PC-3 (cell line): ENCODE data around the gene GBX1. TPM values are rescaled to one million over a fixed set of nuclear protein-coding genes. Genes with fewer than 3 reads are reported as not detected.

Experiments used
- ATAC-seq: fragments of 200-7000 bp; cut with Tn5 transposase; 2 replicates; pipeline ENCODE4 v1.9.1; 2020; ENCODE audit warnings: mild to moderate bottlenecking, moderate library complexity
- BruUV-seq: library from RNA; stranded (reverse); fragments of 400-500 nt; replicated peaks from 2 replicates; lab custom pipeline; 2021; lab: Mats Ljungman, UMichigan
- CTCF ChIA-PET: fragments of 300-600 bp; sonication (Branson Sonifier 250); formaldehyde crosslinking; loops from one replicate; lab custom pipeline; 2022; ENCODE audit warnings: antibody characterized with exemption; lab: Charles Lee
- POLR2A ChIA-PET: fragments of 300-600 bp; sonication (Branson Sonifier 250); formaldehyde crosslinking; loops from one replicate; lab custom pipeline; 2022; ENCODE audit warnings: antibody characterized with exemption; ENCODE audit not compliant: unreplicated experiment; lab: Charles Lee
- DNase-seq: peaks from one replicate; pipeline ENCODE4 v3.0.0-alpha.2; 2015
- H2AFZ ChIP-seq: fragments of 300-600 bp; sonication (generic); 2 replicates; pipeline ENCODE4 v1.6.0; 2016; ENCODE audit warnings: antibody characterized with exemption, low read length
- H3F3A ChIP-seq: fragments of 300-600 bp; sonication (generic); one replicate; pipeline ENCODE4 v1.6.0; 2017; ENCODE audit warnings: antibody characterized with exemption, low read length, control low read depth, mild to moderate bottlenecking; ENCODE audit not compliant: unreplicated experiment
- H3K27ac ChIP-seq: fragments of 300-600 bp; sonication (generic); 2 replicates; pipeline ENCODE4 v1.5.1; 2016; ENCODE audit warnings: mild to moderate bottlenecking, low read length
- H3K27me3 ChIP-seq: fragments of 300-600 bp; sonication (generic); 2 replicates; pipeline ENCODE4 v1.6.1; 2016; ENCODE audit warnings: low read length, mixed read lengths
- H3K36me3 ChIP-seq: fragments of 300-600 bp; sonication (generic); 2 replicates; pipeline ENCODE4 v1.6.1; 2016; ENCODE audit warnings: low read depth, mixed run types, low read length, mixed read lengths
- H3K4me1 ChIP-seq: fragments of 300-600 bp; sonication (generic); 2 replicates; pipeline ENCODE4 v1.5.1; 2016; ENCODE audit warnings: low read length; ENCODE audit not compliant: insufficient read depth
- H3K4me2 ChIP-seq: fragments of 300-600 bp; sonication (generic); 2 replicates; pipeline ENCODE4 v1.6.0; 2016; ENCODE audit warnings: low read length
- H3K4me3 ChIP-seq: fragments of 300-600 bp; sonication (generic); 2 replicates; pipeline ENCODE4 v1.5.1; 2016; ENCODE audit warnings: mild to moderate bottlenecking, low read length, mixed read lengths
- H3K79me2 ChIP-seq: fragments of 300-600 bp; sonication (generic); 2 replicates; pipeline ENCODE4 v1.6.1; 2017; ENCODE audit warnings: low read length, mixed read lengths
- H3K9ac ChIP-seq: fragments of 300-600 bp; sonication (generic); 2 replicates; pipeline ENCODE4 v1.6.0; 2016; ENCODE audit warnings: mild to moderate bottlenecking, low read length
- H3K9me2 ChIP-seq: fragments of 300-600 bp; sonication (generic); replicated peaks from 2 replicates; pipeline ENCODE4 v1.6.1; 2016; ENCODE audit warnings: mixed run types, low read length, mixed read lengths
- H3K9me3 ChIP-seq: fragments of 300-600 bp; sonication (generic); 2 replicates; pipeline ENCODE4 v1.6.1; 2016; ENCODE audit warnings: low read length, mixed read lengths
- H4K20me1 ChIP-seq: fragments of 300-600 bp; sonication (generic); 2 replicates; pipeline ENCODE4 v1.6.1; 2016; ENCODE audit warnings: low read length, mixed read lengths
- CTCF ChIP-seq: fragments of 300-600 bp; sonication (generic); conservative IDR thresholded peaks from 2 replicates; pipeline ENCODE4 v1.5.1; 2017; ENCODE audit warnings: antibody characterized with exemption, low read depth, mild to moderate bottlenecking, low read length
- EZH2 ChIP-seq: fragments of 300-600 bp; sonication (generic); IDR thresholded peaks from one replicate; pipeline ENCODE4 v1.6.1; 2017; ENCODE audit warnings: antibody characterized with exemption, mild to moderate bottlenecking, low read length; ENCODE audit not compliant: unreplicated experiment
- EZH2phosphoT487 ChIP-seq: fragments of 300-600 bp; sonication (generic); IDR thresholded peaks from 2 replicates; pipeline ENCODE4 v1.6.1; 2018; ENCODE audit warnings: mild to moderate bottlenecking, antibody characterized with exemption, low read length, borderline replicate concordance
- intact Hi-C: fragments of 100-400 bp; cut with micrococcal nuclease; formaldehyde crosslinking; loops from 2 replicates; pipeline ENCODE4 v1.9.0; 2023
- total RNA-seq: library from RNA; depleted of rRNA; stranded (reverse); fragments of >200 nt; gene quantifications from 2 replicates; pipeline ENCODE4 v1.2.3, GENCODE V29; 2014

GBX1 gene
- total RNA-seq, 1 experiment from 2014 or later: not detected

- CTCF ChIA-PET: no interaction called here
- DNase-seq: no peak
- peaks cover 12% of the 10 kb centered on the region; the same call in 1 of the 2 replicates for H3K36me3 ChIP-seq
- intact Hi-C loops: no loop called here
- no peak overlapping the region for H2AFZ ChIP-seq
- no peaks in the 10 kb centered on the region for H3K9me2 ChIP-seq
- ATAC-seq: no peak
- no TSS peak for BruUV-seq
- H3K9ac ChIP-seq: no peak overlapping the region
- H3K27me3 ChIP-seq: no peaks in the 10 kb centered on the region
- no peak overlapping the region for H3K27ac ChIP-seq
- TF ChIP-seq EZH2phosphoT487: no peak
- no peak for TF ChIP-seq EZH2
- TF ChIP-seq CTCF: no peak
- H4K20me1 ChIP-seq: no peaks in the 10 kb centered on the region
- H3F3A ChIP-seq: no peaks in the 10 kb centered on the region
- H3K79me2 ChIP-seq: no peaks in the 10 kb centered on the region
- no peak overlapping the region for H3K4me2 ChIP-seq
- no peaks in the 10 kb centered on the region for H3K9me3 ChIP-seq
- no peaks in the 10 kb centered on the region for H3K4me1 ChIP-seq
- POLR2A ChIA-PET: no interaction called here
- no peak overlapping the region for H3K4me3 ChIP-seq
Measured at GRCh38 chr7:151209588-151209987, 42.1 kb upstream of the GBX1 start.

GRCh38 chr7:151208253-151208862 is 40.9 kb upstream of the GBX1 start:
- H4K20me1 ChIP-seq: no peaks in the 10 kb centered on the region
- no peaks in the 10 kb centered on the region for H3F3A ChIP-seq
- H2AFZ ChIP-seq: no peak overlapping the region
- H3K9me3 ChIP-seq: no peaks in the 10 kb centered on the region
- no TSS peak for BruUV-seq
- no peak overlapping the region for H3K9ac ChIP-seq
- H3K4me1 ChIP-seq: no peaks in the 10 kb centered on the region
- intact Hi-C loops: no loop called here
- ATAC-seq (no peak), DNase-seq (no peak)
- POLR2A ChIA-PET: interaction anchor here (0.5 to 0.7 kb wide), 2 partner anchors 19 to 116 kb away, joined by 3 to 4 read pairs; no protein-coding TSS in a partner anchor
- H3K36me3 ChIP-seq: no peaks in the 10 kb centered on the region; the same call in 1 of the 2 replicates
- no peak overlapping the region for H3K4me3 ChIP-seq
- CTCF ChIA-PET: no interaction called here
- no peaks in the 10 kb centered on the region for H3K9me2 ChIP-seq
- H3K4me2 ChIP-seq: no peak overlapping the region
- peaks cover 5% of the 10 kb centered on the region; the same call in 1 of the 2 replicates for H3K27me3 ChIP-seq
- no peaks in the 10 kb centered on the region for H3K79me2 ChIP-seq
- TF ChIP-seq EZH2 (no peak), EZH2phosphoT487 (no peak), CTCF (no peak)
- H3K27ac ChIP-seq: no peak overlapping the region

- no peaks in the 10 kb centered on the region for H3K36me3 ChIP-seq
- no peak overlapping the region for H3K9ac ChIP-seq
- no peaks in the 10 kb centered on the region for H4K20me1 ChIP-seq
- H3K4me3 ChIP-seq: no peak overlapping the region
- H3F3A ChIP-seq: no peaks in the 10 kb centered on the region
- no peaks in the 10 kb centered on the region for H3K9me2 ChIP-seq
- ChIA-PET POLR2A (no interaction called here), CTCF (no interaction called here)
- intact Hi-C loops: no loop called here
- no peaks in the 10 kb centered on the region for H3K4me1 ChIP-seq
- no peak overlapping the region for H2AFZ ChIP-seq
- BruUV-seq: no TSS peak
- H3K27ac ChIP-seq: no peak overlapping the region
- no peak for DNase-seq
- no peak for ATAC-seq
- no peaks in the 10 kb centered on the region for H3K79me2 ChIP-seq
- no peak overlapping the region for H3K4me2 ChIP-seq
- TF ChIP-seq EZH2phosphoT487 (no peak), EZH2 (no peak), CTCF (no peak)
- no peaks in the 10 kb centered on the region for H3K9me3 ChIP-seq
- peaks cover 11% of the 10 kb centered on the region; the same call in 1 of the 2 replicates for H3K27me3 ChIP-seq
Measured at GRCh38 chr7:151207804-151208203, 40.3 kb upstream of the GBX1 start.
